Measurements from ENCODE around the gene AGMO.

- TF ChIP-seq CTCF (IDR thresholded peaks at IDR 0.05), result no peak
- TF ChIP-seq POLR2AphosphoS5 (IDR thresholded peaks at IDR 0.05; ENCODE audit: low read depth, low read length), result no peak
- TF ChIP-seq REST (IDR thresholded peaks at IDR 0.05; ENCODE audit: insufficient read depth in 1 of 2, low read depth in 2 of 2, low read length in 1 of 2), result no peak
- TF ChIP-seq SIN3A (IDR thresholded peaks at IDR 0.05; ENCODE audit: borderline replicate concordance, insufficient read depth, low read depth, low read length), result no peak
- no peak for TF ChIP-seq TCF7L2 (IDR thresholded peaks at IDR 0.05; ENCODE audit: low read depth, low read length)
Measured at GRCh38 chr7:15459018-15459615, 102.7 kb downstream of the AGMO start.

Data from Panc1 (cell line).